Measurements from ENCODE around the gene PPM1E. TPM values are rescaled to one million over a fixed set of nuclear protein-coding genes. Genes with fewer than 3 reads are reported as not detected.

PPM1E gene
- total and polyA plus RNA-seq, 2 donors (not counting 1 experiment from before 2014, with no cell fraction given), result not detected

GRCh38 chr17:58969156-58969555 is 213.5 kb downstream of the PPM1E start:
- TF ChIP-seq CTCF (IDR thresholded peaks at IDR 0.05) (no peak), EZH2 (IDR thresholded peaks at IDR 0.05; ENCODE audit: borderline replicate concordance, insufficient read depth, low read depth, low read length, poor library complexity, severe bottlenecking) (no peak)
- peaks cover 4% of the 10 kb centered on the region in 2 donors for H3K4me1 ChIP-seq (ENCODE audit: control insufficient read depth in 2 of 2, insufficient read depth in 2 of 2, low read length in 2 of 2)
- H3K27ac Mint-ChIP-seq, result no peak overlapping the region
- H3K79me2 ChIP-seq (ENCODE audit: control insufficient read depth, insufficient read depth, low read length), result no peaks in the 10 kb centered on the region
- no peak overlapping the region for H3K27ac ChIP-seq (ENCODE audit: low read length in 2 of 2)
- H3K9me3 ChIP-seq (ENCODE audit: control extremely low read depth in 1 of 3, control insufficient read depth in 2 of 3, insufficient read depth in 1 of 3, low read length in 2 of 3), result no peaks in the 10 kb centered on the region
- H3K36me3 ChIP-seq (replicated peaks in 1 of 2; ENCODE audit: control extremely low read depth in 1 of 2, control insufficient read depth in 1 of 2, extremely low read depth in 1 of 2, insufficient read depth in 2 of 2, low read length in 1 of 2), result no peaks in the 10 kb centered on the region
- no peak overlapping the region for H3K4me3 Mint-ChIP-seq
- no peaks in the 10 kb centered on the region for H3K9me3 Mint-ChIP-seq (ENCODE audit: insufficient read depth)
- no peaks in the 10 kb centered on the region for H3K27me3 ChIP-seq (replicated peaks in 1 of 4; ENCODE audit: control extremely low read depth in 1 of 4, control insufficient read depth in 3 of 4, insufficient read depth in 4 of 4, low read length in 3 of 4)
- ATAC-seq (ENCODE audit: low read depth) (no peak), DNase-seq (no peak)
- no peak overlapping the region for H3K4me3 ChIP-seq (ENCODE audit: control extremely low read depth in 1 of 5, extremely low read depth in 1 of 5, insufficient read depth in 1 of 5, low read depth in 2 of 5, low read length in 4 of 5)
- intact Hi-C loops (cut with micrococcal nuclease), result no loop called here
- no peaks in the 10 kb centered on the region for H3K27me3 Mint-ChIP-seq
- peaks cover 7% of the 10 kb centered on the region for H3K4me1 Mint-ChIP-seq
- H3K4me2 ChIP-seq (replicated peaks; ENCODE audit: low read depth, low read length, poor library complexity, severe bottlenecking), result no peak overlapping the region
- ChIA-PET CTCF (no interaction called here), POLR2A (no interaction called here)
- no peak overlapping the region for H2AFZ ChIP-seq (ENCODE audit: insufficient read depth, low read depth, low read length, poor library complexity, severe bottlenecking)
- H3K9ac ChIP-seq (ENCODE audit: low read length), result no peak overlapping the region
- no CpG with 5 or more reads among the region's 1 CpG for WGBS (ENCODE audit: insufficient coverage)
- no peaks in the 10 kb centered on the region for H4K20me1 ChIP-seq (ENCODE audit: control insufficient read depth, insufficient read depth, low read length, poor library complexity, severe bottlenecking)

- CTCF ChIA-PET, result no interaction called here
- intact Hi-C loops (cut with micrococcal nuclease), result no loop called here
- H3K4me3 Mint-ChIP-seq, result no peak overlapping the region
- Histone ChIP-seq H3K9ac (ENCODE audit: low read length) (no peak overlapping the region), H3K79me2 (ENCODE audit: control insufficient read depth, insufficient read depth, low read length) (no peaks in the 10 kb centered on the region), H3K4me2 (replicated peaks; ENCODE audit: low read depth, low read length, poor library complexity, severe bottlenecking) (no peak overlapping the region), H3K9me3 (ENCODE audit: control extremely low read depth in 1 of 3, control insufficient read depth in 2 of 3, insufficient read depth in 1 of 3, low read length in 2 of 3) (no peaks in the 10 kb centered on the region), H3K4me3 (ENCODE audit: control extremely low read depth in 1 of 5, extremely low read depth in 1 of 5, insufficient read depth in 1 of 5, low read depth in 2 of 5, low read length in 4 of 5) (no peak overlapping the region), H3K27me3 (replicated peaks in 1 of 4; ENCODE audit: control extremely low read depth in 1 of 4, control insufficient read depth in 3 of 4, insufficient read depth in 4 of 4, low read length in 3 of 4) (no peaks in the 10 kb centered on the region), H2AFZ (ENCODE audit: insufficient read depth, low read depth, low read length, poor library complexity, severe bottlenecking) (no peak overlapping the region), H3K27ac (ENCODE audit: low read length in 2 of 2) (no peak overlapping the region), H4K20me1 (ENCODE audit: control insufficient read depth, insufficient read depth, low read length, poor library complexity, severe bottlenecking) (no peaks in the 10 kb centered on the region), H3K4me1 (ENCODE audit: control insufficient read depth in 2 of 2, insufficient read depth in 2 of 2, low read length in 2 of 2) (peaks cover 8% of the 10 kb centered on the region in 2 donors), H3K36me3 (replicated peaks in 1 of 2; ENCODE audit: control extremely low read depth in 1 of 2, control insufficient read depth in 1 of 2, extremely low read depth in 1 of 2, insufficient read depth in 2 of 2, low read length in 1 of 2) (no peaks in the 10 kb centered on the region)
- no peaks in the 10 kb centered on the region for H3K9me3 Mint-ChIP-seq (ENCODE audit: insufficient read depth)
- ATAC-seq (ENCODE audit: low read depth) (no peak), DNase-seq (no peak)
- no peak overlapping the region for H3K27ac Mint-ChIP-seq
- TF ChIP-seq EZH2 (IDR thresholded peaks at IDR 0.05; ENCODE audit: borderline replicate concordance, insufficient read depth, low read depth, low read length, poor library complexity, severe bottlenecking) (no peak), CTCF (IDR thresholded peaks at IDR 0.05) (no peak)
- no peaks in the 10 kb centered on the region for H3K27me3 Mint-ChIP-seq
- H3K4me1 Mint-ChIP-seq, result peaks cover 12% of the 10 kb centered on the region
- 96% methylated on average over 4 of the region's 4 CpGs for whole genome bisulfite sequencing (ENCODE audit: insufficient coverage)
- POLR2A ChIA-PET, result no interaction called here
Measured at GRCh38 chr17:58969612-58970011, 214.0 kb downstream of the PPM1E start.

All from B cell (primary cell).